Epidermal melanocyte (primary cell): Measurements from ENCODE around the gene TAF15.
A peak's percentile ranks its signal among the peaks of the same experiment; 100 is the strongest.

Experiments used
- DNase-seq: peaks from one replicate; pipeline ENCODE4 v3.0.0; 2011; ENCODE audit warnings: low spot score; ENCODE audit not compliant: insufficient read length

TAF15 gene

DNA sequence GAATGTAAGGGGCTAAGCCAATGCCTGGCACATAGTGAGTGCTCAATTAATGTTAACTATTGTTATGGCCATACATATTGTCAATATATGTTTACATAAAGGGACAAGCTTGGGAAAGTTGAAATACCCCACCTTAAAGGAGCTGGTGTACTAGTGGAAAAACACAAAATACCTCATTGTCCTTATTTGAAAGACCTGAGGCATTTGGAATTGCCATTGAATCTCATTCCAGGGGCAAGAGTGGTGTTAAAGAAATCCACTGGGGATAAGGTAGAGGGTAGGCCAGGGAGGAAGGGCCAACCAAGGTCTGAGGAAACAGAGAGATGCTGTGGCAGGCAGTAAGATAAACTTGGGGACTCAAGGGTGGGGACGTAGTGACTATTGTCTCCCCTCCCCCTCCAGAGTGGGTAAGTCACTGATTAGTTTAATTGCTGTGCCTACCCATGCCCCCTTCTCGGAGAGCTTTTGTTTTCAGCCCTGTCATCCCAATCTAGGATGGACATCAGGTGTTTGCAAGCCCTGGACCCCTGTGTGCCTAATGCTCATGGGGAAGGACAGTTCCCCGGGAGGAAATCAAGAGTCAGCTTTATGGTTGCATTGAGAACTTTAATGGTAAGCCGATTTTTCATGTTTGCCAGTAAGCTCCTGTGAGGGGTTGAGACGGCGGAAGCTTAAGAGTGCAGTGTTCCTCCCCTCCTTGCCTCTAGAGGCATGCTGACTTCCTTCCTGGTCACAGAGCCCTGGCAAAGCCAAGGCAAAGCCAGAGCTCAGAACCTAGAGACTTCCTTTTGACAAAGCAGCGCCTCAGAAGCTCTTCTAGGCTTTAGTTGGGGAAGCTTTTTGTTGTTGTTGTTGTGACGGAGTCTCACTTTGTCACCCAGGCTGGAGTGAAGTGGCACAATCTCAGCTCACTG, 61.9 kb downstream of the TAF15 start:
- DNase-seq, result no peak

- DNase-seq, result no peak
Measured at GRCh38 chr17:35872196-35872980, 63.1 kb downstream of the TAF15 start.

- DNase-seq, result no peak
Measured at GRCh38 chr17:35875072-35875799, 66.0 kb downstream of the TAF15 start.

GRCh38 chr17:35875800-35876139, 66.5 kb downstream of the TAF15 start:
- DNase-seq, result no peak

DNA sequence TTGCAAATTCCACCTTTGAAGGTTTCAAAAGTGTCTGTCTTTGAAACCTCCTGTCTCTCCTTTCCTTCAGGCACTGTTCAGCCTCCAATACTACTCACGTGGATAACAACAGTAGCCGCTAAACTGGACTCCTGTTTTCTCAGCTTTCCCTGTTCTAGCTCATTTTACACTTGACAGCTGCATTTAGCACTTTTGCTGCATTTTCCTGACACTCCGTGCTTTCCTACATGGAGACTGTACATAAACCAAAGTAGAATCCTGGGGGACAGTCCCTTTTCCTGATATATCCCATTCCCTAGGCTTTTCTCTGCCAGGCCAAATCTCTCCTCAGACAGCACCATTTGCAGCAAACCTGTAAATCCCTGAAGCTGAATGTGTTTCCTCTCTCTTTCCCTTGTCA, 67.2 kb downstream of the TAF15 start:
- DNase-seq, result no peak

- no peak for DNase-seq
Measured at GRCh38 chr17:35877345-35878029, 68.2 kb downstream of the TAF15 start.

DNA sequence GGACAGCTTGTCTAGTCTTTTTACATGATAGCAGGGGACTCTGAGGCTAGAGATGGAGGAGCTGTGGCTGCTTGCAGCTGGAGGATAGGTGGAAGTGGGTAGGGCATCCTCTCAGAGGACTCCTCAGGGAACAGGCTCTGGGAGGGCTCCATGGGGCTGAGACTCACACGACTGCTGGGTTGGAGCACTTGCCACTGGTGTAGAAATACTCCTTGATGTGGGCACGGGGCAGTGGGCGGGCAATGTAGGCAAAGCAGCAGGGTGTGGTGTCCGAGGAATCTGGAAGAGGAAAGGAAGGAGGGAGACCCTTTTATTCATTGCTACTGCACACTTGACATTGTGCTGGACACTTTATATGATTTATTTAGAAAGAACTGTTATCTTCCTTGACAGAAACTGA, 69.1 kb downstream of the TAF15 start:
- DNase-seq, result no peak

- no peak for DNase-seq
Measured at GRCh38 chr17:35879773-35880654, 70.7 kb downstream of the TAF15 start, which contains the start of gene CCL5. CCL5 (minus strand) TSS chr17:35880360.

GRCh38 chr17:35889241-35889640, 80.0 kb downstream of the TAF15 start:
- no peak for DNase-seq

GRCh38 chr17:35889818-35890773, 80.8 kb downstream of the TAF15 start:
- peak; percentile 35 for DNase-seq

DNA sequence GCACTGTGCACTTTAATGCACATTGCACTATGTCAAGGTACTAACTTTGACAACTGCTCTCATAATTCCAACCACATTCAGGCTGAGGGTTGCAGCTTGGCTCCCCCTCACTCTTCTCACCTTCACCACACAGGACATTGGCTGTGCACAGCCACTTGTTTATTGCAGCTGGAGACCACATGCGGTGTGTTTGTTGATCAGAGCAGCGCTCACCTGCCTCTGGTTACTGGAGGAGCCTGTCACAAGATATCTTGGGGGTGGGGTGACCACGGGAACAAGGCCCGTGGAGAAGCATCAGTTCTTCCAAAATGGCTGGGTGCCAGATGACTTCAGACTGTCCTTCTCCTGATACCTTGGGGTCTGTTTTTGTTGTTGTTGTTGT, 81.5 kb downstream of the TAF15 start:
- no peak for DNase-seq

DNA sequence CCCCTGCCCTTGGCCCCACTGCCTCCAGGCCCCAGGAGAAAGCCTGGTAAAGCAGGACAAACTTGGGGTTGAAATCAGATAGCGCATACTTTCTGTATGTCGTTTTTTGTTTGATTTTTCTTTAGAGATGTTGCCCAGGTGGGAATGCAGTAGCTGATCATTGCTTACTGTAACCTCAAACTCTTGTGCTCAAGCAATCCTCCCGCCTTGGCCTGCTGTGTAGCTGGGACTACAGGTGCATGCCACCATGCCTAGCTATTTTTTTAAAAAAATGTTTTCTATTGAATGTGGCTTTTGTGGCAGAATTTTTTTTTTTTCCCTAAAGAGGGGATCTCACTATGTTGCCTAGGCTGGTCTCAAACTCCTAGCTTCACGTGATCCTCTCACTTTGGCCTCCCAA, 82.0 kb downstream of the TAF15 start:
- no peak for DNase-seq

DNA sequence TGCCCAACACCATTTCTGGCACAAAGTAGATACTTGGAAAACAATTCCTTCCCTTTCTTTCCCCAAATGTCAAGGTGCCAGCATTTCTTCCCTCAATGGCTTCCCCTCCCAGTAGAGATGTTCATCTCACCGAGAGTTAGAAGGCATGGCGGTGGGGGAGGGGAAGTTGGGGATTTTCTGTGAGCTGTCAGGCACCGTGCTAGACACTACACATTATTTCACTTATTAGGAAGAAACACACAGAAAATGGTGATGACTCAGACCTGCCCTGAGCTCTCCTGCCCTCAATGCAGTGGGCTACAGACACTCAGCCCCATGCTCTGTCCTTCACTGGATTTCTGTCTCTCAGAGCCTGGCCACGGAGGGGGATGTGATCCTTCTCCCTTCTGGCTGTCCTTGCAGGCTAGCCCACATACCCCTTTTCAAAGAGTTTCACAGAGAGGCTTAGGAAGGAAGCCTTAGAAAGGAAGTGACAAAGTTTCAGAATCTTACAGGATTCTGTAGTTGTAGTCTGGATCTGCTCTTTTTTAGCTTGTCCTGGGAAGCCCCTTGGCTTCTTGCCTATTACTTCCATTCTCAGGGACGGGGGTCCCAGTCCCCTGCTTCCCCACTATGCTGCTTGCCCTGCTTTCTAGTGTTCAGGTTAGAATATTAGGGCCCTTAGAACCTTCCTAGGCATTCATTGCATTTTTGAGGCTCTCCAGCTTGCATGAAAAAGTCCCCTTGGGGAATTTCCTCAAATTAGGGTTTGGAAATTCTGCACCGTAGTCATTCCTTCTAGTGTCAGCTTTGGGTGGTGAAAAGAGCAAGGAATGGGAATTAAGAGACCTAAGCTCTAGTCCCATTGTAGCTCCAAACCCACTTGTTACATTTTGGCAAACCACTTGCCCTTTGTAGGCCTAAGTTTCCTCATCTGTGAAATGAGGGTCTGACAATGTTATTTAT, 83.1 kb downstream of the TAF15 start:
- DNase-seq, result no peak

DNA sequence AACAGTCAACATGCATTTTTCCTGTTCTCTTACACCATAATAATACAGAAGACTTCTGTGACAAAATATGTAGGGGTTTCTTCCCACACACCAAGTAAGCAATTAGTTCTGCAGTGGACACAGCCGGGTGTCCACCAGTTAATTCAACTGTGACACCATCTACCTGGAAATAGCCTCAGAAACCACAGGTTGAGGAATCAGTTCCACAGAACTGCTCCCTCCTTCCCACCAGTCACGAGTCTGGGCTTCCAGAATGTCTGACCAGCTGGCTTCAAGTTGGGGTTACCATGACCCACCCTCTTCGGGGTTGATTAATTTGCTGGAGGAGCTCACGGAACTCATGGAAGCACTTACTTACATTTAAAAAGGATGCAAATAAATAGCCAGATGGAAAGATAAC, 84.5 kb downstream of the TAF15 start:
- DNase-seq, result no peak

GRCh38 chr17:35894206-35894605, 84.9 kb downstream of the TAF15 start:
- DNase-seq, result no peak

DNA sequence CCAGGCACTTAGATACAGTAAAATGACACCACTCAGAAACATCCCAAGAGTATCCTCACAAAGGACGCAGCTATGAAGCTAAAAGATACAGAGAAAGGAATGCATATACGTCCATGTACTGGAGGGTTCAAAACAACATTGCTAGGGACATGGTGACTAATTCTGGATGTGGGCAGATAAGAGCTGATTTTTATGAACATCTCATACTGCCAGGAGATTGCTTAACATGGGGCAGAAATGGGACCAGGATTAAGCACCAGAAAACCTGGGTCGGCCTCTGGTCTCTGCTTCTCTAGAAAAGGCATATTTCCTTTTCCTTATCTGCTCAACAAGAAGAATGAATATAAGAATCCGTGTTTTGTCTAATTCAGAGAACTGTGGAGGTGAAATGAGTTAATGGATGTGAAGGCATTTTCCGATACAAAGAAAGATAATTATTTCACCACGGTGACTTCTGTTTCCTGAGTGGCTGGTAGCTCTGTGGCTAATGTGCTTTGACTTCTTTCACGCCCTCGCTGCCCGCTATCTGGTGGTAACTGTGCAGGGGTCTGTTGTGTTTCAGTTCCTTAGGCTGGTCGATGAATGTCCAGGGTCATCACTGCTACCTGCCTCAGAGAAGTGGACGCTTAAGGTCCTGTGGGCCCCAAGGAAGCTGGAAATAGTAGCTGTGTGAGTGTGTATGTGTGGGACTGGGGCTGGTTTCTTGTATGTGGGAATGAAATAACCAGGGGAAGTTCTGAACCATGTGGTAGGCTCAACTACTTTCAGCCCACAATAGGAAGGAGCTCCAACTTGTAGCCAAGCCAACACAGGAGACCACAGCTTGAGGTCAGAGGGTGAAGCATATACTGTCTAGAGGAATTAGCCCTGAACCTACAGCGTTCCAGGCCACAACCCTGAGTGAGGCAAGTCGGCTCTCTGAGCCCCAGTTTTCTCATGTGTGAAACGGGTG, 86.6 kb downstream of the TAF15 start:
- DNase-seq, result no peak
